ENCODE data around the gene JAK2.

GRCh38 chr9:5122516-5122915 lies 137.4 kb downstream of the JAK2 start:
- no peak for TF ChIP-seq CTCF (conservative IDR thresholded peaks at IDR 0.05; ENCODE audit: low read length)
- no peak for TF ChIP-seq EZH2phosphoT487 (IDR thresholded peaks at IDR 0.05; ENCODE audit: borderline replicate concordance)

All from Loucy (cell line).